Measurements from ENCODE around the gene IP6K2. TPM values are rescaled to one million over a fixed set of nuclear protein-coding genes. Genes with fewer than 3 reads are reported as not detected.
A peak's percentile ranks its signal among the peaks of the same experiment; 100 is the strongest.

The IP6K2 gene
- total RNA-seq, 1 donor from 2014 or later = 23.5 TPM

DNA sequence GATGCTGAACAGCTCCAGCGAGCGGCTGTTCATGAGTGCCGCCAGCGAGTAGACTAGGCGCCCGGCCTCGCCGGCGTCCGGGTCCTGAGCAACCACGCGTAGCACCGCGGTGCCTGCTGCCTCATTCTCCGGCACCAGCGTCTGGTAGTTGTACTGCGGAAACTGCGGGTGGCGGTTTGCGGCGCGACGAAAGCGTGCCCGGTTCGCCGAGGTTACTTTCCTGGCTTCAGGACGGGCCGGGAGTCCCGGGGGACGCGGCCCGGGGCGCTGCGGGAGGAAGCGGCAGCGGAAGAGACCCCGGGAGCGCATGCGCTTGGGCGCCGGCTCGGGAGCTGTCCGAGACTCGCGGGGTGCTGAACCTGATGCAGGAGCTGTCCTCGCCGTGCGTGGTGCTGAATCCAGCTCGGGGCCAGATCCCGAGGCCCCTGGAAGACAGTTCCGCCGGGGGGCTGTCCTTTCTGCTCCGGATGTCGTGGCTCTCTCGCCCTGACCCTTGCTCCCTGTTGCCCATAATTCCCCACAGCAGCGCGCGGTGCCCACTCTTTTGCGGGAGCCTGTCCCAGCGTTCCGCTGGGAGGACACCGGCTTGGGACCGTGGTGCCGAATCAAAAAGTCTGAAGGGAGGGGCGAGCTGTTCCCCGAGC lies 55.4 kb downstream of the IP6K2 start:
- intact Hi-C loops (cut with micrococcal nuclease) = no loop called here
- DNase-seq = peak; percentile 61
- peaks cover 39% of the 10 kb centered on the region for H3K4me1 ChIP-seq
- TF ChIP-seq, protein P1, sequence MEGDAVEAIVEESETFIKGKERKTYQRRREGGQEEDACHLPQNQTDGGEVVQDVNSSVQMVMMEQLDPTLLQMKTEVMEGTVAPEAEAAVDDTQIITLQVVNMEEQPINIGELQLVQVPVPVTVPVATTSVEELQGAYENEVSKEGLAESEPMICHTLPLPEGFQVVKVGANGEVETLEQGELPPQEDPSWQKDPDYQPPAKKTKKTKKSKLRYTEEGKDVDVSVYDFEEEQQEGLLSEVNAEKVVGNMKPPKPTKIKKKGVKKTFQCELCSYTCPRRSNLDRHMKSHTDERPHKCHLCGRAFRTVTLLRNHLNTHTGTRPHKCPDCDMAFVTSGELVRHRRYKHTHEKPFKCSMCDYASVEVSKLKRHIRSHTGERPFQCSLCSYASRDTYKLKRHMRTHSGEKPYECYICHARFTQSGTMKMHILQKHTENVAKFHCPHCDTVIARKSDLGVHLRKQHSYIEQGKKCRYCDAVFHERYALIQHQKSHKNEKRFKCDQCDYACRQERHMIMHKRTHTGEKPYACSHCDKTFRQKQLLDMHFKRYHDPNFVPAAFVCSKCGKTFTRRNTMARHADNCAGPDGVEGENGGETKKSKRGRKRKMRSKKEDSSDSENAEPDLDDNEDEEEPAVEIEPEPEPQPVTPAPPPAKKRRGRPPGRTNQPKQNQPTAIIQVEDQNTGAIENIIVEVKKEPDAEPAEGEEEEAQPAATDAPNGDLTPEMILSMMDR (IDR thresholded peaks at IDR 0.05; ENCODE audit: borderline replicate concordance) = no peak
- peak overlapping the region; percentile 62 for H3K4me3 ChIP-seq
- H3K27ac ChIP-seq (replicated peaks) = no peak overlapping the region
- H3K36me3 ChIP-seq = no peaks in the 10 kb centered on the region
- H3K27me3 ChIP-seq (ENCODE audit: low read depth) = peaks cover 50% of the 10 kb centered on the region
- no peaks in the 10 kb centered on the region for H3K9me3 ChIP-seq (replicated peaks)

DNA sequence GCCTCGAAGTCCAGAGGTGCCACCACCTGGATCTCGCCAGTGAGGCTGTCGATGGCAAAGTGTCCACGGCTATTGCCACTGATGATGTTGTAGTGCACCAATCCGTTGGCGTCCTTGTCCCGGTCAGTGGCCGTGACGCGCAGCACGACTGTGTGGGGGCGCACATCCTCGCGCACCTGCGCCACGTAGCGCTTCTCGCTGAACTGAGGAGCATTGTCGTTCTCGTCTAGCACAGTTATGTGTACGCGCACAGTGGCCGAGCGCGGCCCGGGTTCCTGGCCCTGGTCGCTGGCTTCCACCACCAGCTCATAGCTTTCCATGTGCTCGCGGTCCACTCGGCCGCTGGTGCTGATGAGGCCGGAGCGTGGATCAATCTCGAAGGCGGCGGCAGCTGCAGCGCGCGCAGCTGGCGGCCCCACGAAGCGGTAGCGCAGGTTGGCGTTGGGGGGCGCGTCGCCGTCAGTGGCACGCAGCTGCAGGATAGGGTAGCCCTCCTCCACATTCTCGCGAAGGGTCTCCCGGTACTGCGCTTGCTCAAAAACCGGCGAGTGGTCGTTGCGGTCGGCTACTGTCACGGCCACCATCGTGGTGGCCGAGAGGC lies 56.1 kb downstream of the IP6K2 start:
- Histone ChIP-seq H3K27ac (replicated peaks) (no peak overlapping the region), H3K4me1 (peaks cover 46% of the 10 kb centered on the region)
- intact Hi-C loops (cut with micrococcal nuclease) = no loop called here

DNA sequence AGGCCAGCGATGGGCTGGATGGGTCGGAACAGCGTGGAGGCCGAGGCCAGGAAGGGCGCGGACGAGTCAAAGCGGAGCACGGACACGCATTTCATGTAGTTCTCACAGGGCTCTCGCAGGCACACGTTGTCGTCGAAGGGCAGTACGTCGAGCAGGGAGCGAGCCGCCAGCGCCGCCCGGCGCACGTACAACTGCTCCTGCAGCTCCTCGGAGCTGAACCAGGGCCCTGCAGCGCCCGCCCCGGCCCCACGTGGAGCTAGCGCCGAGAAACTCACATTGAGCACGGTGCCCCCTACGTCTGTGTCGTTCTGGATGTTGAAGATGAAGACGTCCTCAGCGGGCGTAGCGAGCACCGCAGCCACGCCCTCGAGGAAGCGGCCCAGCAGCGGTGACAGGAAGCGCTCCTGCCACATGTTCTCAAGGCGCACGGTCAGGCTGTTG lies 60.2 kb downstream of the IP6K2 start:
- no peaks in the 10 kb centered on the region for H3K36me3 ChIP-seq
- peaks cover 32% of the 10 kb centered on the region for H3K4me1 ChIP-seq
- intact Hi-C loops (cut with micrococcal nuclease) = no loop called here
- TF ChIP-seq, protein P1 (IDR thresholded peaks at IDR 0.05; ENCODE audit: borderline replicate concordance) = no peak
- H3K4me3 ChIP-seq = peak overlapping the region; percentile 78
- no peak for DNase-seq
- H3K9me3 ChIP-seq (replicated peaks) = no peaks in the 10 kb centered on the region
- peaks cover 23% of the 10 kb centered on the region for H3K27me3 ChIP-seq (ENCODE audit: low read depth)
- peak overlapping the region; percentile 85 for H3K27ac ChIP-seq (replicated peaks)

More for the DNA sequence above, 56.1 kb downstream of the IP6K2 start:
- TF ChIP-seq, protein P1 (IDR thresholded peaks at IDR 0.05; ENCODE audit: borderline replicate concordance) = no peak
- Histone ChIP-seq H3K27me3 (ENCODE audit: low read depth) (peaks cover 50% of the 10 kb centered on the region), H3K36me3 (no peaks in the 10 kb centered on the region), H3K4me3 (peak overlapping the region; percentile 62), H3K9me3 (replicated peaks) (no peaks in the 10 kb centered on the region)
- DNase-seq = no peak

DNA sequence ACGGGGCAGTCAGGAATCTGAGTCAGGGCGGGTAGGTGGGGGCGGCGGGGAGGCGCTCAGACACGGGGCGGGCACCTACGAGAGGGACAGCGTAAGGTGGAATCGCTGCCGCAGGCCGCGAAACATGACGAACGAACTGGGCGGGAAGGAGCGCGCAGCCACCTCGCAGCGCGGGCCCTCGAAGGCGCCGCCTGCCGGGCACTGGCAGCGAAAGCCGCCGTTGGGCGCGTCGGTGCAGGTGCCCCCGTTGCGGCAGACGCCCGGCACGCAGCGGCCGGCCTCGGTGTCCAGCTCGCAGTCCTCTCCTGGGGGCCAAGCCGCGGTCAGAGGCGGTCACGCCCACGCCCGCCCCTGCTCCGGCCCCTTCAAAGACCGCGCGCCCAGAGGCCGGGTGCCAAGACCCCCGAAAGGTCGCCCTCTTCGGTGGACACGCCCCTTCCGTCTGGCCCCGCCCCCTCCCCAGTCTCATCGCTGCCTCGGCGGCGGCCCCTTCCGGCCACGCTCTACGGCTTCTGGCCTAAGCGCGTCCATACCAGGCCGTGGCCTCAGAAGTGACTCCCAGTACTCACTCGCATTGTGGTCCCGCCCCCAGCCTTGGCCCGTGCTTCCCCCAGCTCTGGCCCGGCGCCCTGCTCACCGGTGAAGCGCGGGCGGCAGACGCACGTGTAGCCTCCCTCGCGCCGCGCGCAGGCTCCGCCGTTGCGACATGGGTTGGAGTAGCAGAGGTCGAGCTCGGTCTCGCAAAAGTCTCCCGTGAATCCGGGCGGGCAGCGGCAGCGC lies 60.8 kb downstream of the IP6K2 start:
- DNase-seq = peak; percentile 84
- Histone ChIP-seq H3K4me1 (peaks cover 26% of the 10 kb centered on the region), H3K36me3 (no peaks in the 10 kb centered on the region), H3K27ac (replicated peaks) (peak overlapping the region; percentile 85), H3K9me3 (replicated peaks) (no peaks in the 10 kb centered on the region), H3K27me3 (ENCODE audit: low read depth) (peaks cover 19% of the 10 kb centered on the region), H3K4me3 (peak overlapping the region; percentile 78)
- intact Hi-C loops (cut with micrococcal nuclease) = no loop called here
- TF ChIP-seq, protein P1 (IDR thresholded peaks at IDR 0.05; ENCODE audit: borderline replicate concordance) = peak; percentile 76

DNA sequence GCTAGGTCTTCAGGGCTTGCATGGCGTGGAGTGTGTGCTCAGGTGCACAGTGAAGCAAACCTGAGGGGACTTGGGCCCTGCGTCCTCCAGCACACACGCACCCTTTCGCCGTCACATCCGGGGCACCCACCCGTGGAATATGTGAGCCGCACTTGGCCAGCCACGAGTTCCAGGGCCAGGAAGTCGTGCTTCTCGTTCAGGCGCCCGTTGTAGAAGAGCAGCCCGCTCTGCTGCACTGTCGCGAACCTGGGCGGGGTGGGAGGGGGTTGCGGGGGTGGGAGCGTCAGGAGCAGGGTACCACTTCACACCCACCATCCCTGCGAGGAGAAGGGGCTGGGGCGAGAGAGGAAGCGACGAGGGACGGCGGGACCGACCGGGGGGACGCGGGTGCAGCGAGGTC lies 61.4 kb downstream of the IP6K2 start:
- H3K36me3 ChIP-seq = no peaks in the 10 kb centered on the region
- H3K4me3 ChIP-seq = peak overlapping the region; percentile 78
- TF ChIP-seq, protein P1 (IDR thresholded peaks at IDR 0.05; ENCODE audit: borderline replicate concordance) = no peak
- DNase-seq = no peak
- no peaks in the 10 kb centered on the region for H3K9me3 ChIP-seq (replicated peaks)
- peak overlapping the region; percentile 85 for H3K27ac ChIP-seq (replicated peaks)
- peaks cover 13% of the 10 kb centered on the region for H3K27me3 ChIP-seq (ENCODE audit: low read depth)
- H3K4me1 ChIP-seq = peaks cover 20% of the 10 kb centered on the region
- intact Hi-C loops (cut with micrococcal nuclease) = no loop called here

Measured in left ventricle myocardium inferior (tissue), 1 donor.